ENCODE measurements around the gene SOHLH1. TPM values are rescaled to one million over a fixed set of nuclear protein-coding genes. Genes with fewer than 3 reads are reported as not detected.

The SOHLH1 gene
- total RNA-seq, 2 experiments from 2014 or later: not detected

DNA sequence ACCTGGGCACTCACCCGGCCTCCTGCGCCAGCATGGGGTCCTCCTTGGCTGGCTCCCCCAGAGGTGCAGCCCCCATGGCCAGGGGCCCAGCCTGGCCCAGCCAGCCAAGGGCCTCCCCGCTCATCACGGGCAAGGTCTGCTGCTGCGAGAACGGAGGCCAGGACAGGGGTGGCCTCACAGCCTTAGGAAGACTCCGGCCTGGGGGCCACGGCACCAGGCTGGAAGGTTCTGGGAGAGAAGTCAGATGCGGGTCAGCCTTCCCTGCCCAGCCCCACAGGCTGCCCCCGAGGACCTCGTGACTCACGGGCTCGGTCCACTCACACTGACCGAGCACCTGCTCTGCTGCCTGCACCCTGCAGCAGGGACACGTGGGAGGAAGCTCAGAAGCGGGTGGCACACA lies 4.2 kb downstream of the SOHLH1 start:
- DNase-seq (ENCODE audit: low spot score): no peak
- CTCF ChIA-PET (ENCODE audit: unreplicated experiment): no interaction called here
- intact Hi-C loops (cut with micrococcal nuclease; ENCODE audit: unreplicated experiment): no loop called here
- TF ChIP-seq EZH2phosphoT487 (IDR thresholded peaks at IDR 0.05; ENCODE audit: borderline replicate concordance, low read depth, low read length): no peak
- TF ChIP-seq, protein P1, sequence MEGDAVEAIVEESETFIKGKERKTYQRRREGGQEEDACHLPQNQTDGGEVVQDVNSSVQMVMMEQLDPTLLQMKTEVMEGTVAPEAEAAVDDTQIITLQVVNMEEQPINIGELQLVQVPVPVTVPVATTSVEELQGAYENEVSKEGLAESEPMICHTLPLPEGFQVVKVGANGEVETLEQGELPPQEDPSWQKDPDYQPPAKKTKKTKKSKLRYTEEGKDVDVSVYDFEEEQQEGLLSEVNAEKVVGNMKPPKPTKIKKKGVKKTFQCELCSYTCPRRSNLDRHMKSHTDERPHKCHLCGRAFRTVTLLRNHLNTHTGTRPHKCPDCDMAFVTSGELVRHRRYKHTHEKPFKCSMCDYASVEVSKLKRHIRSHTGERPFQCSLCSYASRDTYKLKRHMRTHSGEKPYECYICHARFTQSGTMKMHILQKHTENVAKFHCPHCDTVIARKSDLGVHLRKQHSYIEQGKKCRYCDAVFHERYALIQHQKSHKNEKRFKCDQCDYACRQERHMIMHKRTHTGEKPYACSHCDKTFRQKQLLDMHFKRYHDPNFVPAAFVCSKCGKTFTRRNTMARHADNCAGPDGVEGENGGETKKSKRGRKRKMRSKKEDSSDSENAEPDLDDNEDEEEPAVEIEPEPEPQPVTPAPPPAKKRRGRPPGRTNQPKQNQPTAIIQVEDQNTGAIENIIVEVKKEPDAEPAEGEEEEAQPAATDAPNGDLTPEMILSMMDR (conservative IDR thresholded peaks at IDR 0.05; ENCODE audit: low read length): no peak
- POLR2A ChIA-PET: no interaction called here
- Histone ChIP-seq H3K4me2 (ENCODE audit: low read length) (no peak overlapping the region), H3K4me1 (ENCODE audit: insufficient read depth, low read length, poor library complexity, severe bottlenecking) (no peaks in the 10 kb centered on the region), H3K4me3 (ENCODE audit: low read depth, low read length, poor library complexity, severe bottlenecking) (no peak overlapping the region), H3K36me3 (ENCODE audit: insufficient read depth, low read length) (no peaks in the 10 kb centered on the region), H3K79me2 (ENCODE audit: insufficient read depth, low read depth, low read length) (no peaks in the 10 kb centered on the region), H3K9me3 (ENCODE audit: low read length) (no peaks in the 10 kb centered on the region), H4K20me1 (ENCODE audit: insufficient read depth, low read length) (no peaks in the 10 kb centered on the region; the same call in 1 of the 2 replicates), H3K9me2 (ENCODE audit: insufficient read depth, low read length) (no peaks in the 10 kb centered on the region), H2AFZ (ENCODE audit: low read length) (no peak overlapping the region), H3K27ac (ENCODE audit: low read depth, low read length, poor library complexity, severe bottlenecking) (no peak overlapping the region)
- no TSS peak for BruUV-seq (replicated peaks)

DNA sequence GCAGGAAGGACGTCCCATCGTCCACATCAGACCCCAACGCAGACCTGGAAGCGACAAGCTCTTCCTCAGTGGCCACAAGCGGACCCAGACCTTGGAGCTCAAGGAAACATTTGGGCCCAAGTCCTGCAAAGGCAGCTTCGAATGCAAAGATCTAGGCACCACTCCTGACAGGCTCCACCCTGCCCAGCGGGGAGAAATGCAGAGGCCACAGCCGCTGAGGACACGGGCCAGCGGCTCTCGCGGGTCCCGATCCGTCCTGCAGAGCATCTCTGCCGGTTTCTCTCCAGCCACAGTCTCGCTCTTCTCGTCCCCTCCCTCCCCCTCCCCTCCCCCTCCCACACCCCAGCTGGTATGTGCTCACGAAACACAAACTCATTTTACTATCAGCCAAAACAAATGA lies 4.9 kb downstream of the SOHLH1 start:
- intact Hi-C loops (cut with micrococcal nuclease; ENCODE audit: unreplicated experiment): no loop called here
- H3K79me2 ChIP-seq (ENCODE audit: insufficient read depth, low read depth, low read length): no peaks in the 10 kb centered on the region
- H2AFZ ChIP-seq (ENCODE audit: low read length): no peak overlapping the region
- no peaks in the 10 kb centered on the region for H3K4me1 ChIP-seq (ENCODE audit: insufficient read depth, low read length, poor library complexity, severe bottlenecking)
- H3K4me3 ChIP-seq (ENCODE audit: low read depth, low read length, poor library complexity, severe bottlenecking): no peak overlapping the region
- H3K9me3 ChIP-seq (ENCODE audit: low read length): no peaks in the 10 kb centered on the region
- POLR2A ChIA-PET: no interaction called here
- CTCF ChIA-PET (ENCODE audit: unreplicated experiment): no interaction called here
- no peaks in the 10 kb centered on the region for H3K9me2 ChIP-seq (ENCODE audit: insufficient read depth, low read length)
- H3K36me3 ChIP-seq (ENCODE audit: insufficient read depth, low read length): no peaks in the 10 kb centered on the region
- no peaks in the 10 kb centered on the region; the same call in 1 of the 2 replicates for H4K20me1 ChIP-seq (ENCODE audit: insufficient read depth, low read length)
- DNase-seq (ENCODE audit: low spot score): no peak
- no peak for TF ChIP-seq EZH2phosphoT487 (IDR thresholded peaks at IDR 0.05; ENCODE audit: borderline replicate concordance, low read depth, low read length)
- TF ChIP-seq, protein P1 (conservative IDR thresholded peaks at IDR 0.05; ENCODE audit: low read length): no peak
- BruUV-seq (replicated peaks): no TSS peak
- no peak overlapping the region for H3K27ac ChIP-seq (ENCODE audit: low read depth, low read length, poor library complexity, severe bottlenecking)
- H3K4me2 ChIP-seq (ENCODE audit: low read length): no peak overlapping the region

- no peak for TF ChIP-seq EZH2phosphoT487 (IDR thresholded peaks at IDR 0.05; ENCODE audit: borderline replicate concordance, low read depth, low read length)
- TF ChIP-seq, protein P1 (conservative IDR thresholded peaks at IDR 0.05; ENCODE audit: low read length): no peak
- intact Hi-C loops (cut with micrococcal nuclease; ENCODE audit: unreplicated experiment): no loop called here
- POLR2A ChIA-PET: no interaction called here
These were observed 5.5 kb downstream of the SOHLH1 start for GRCh38 chr9:135693771-135694170.

More at GRCh38 chr9:135693771-135694170, 5.5 kb downstream of the SOHLH1 start:
- Histone ChIP-seq H3K9me2 (ENCODE audit: insufficient read depth, low read length) (no peaks in the 10 kb centered on the region), H3K4me1 (ENCODE audit: insufficient read depth, low read length, poor library complexity, severe bottlenecking) (no peaks in the 10 kb centered on the region), H3K36me3 (ENCODE audit: insufficient read depth, low read length) (no peaks in the 10 kb centered on the region), H3K27ac (ENCODE audit: low read depth, low read length, poor library complexity, severe bottlenecking) (no peak overlapping the region), H2AFZ (ENCODE audit: low read length) (no peak overlapping the region), H3K4me3 (ENCODE audit: low read depth, low read length, poor library complexity, severe bottlenecking) (no peak overlapping the region), H3K9me3 (ENCODE audit: low read length) (no peaks in the 10 kb centered on the region), H4K20me1 (ENCODE audit: insufficient read depth, low read length) (no peaks in the 10 kb centered on the region; the same call in 1 of the 2 replicates), H3K4me2 (ENCODE audit: low read length) (no peak overlapping the region), H3K79me2 (ENCODE audit: insufficient read depth, low read depth, low read length) (no peaks in the 10 kb centered on the region)
- DNase-seq (ENCODE audit: low spot score): no peak
- no TSS peak for BruUV-seq (replicated peaks)
- CTCF ChIA-PET (ENCODE audit: unreplicated experiment): no interaction called here
